ENCODE data around the gene EPB41L4B.
"Not testable (repeated sequence)": the region's sequence is repeated elsewhere in the genome, so short reads cannot be mapped to it uniquely, and the experiment has no call there.

Gene EPB41L4B

GRCh38 chr9:109224751-109225150, 96.1 kb downstream of the EPB41L4B start (continued):
- TF ChIP-seq CSRNP3 (CRISPR knock-in tag; IDR thresholded peaks at IDR 0.05): no peak
- no peak for TF ChIP-seq ZNF8 (CRISPR knock-in tag; IDR thresholded peaks at IDR 0.05)
- no peak for TF ChIP-seq ZNF565 (CRISPR knock-in tag; conservative IDR thresholded peaks at IDR 0.05; ENCODE audit: low read depth)
- TF ChIP-seq ZC3H10 (CRISPR knock-in tag; IDR thresholded peaks at IDR 0.05): no peak
- no peak for TF ChIP-seq ZNF70 (CRISPR knock-in tag; IDR thresholded peaks at IDR 0.05)
- no peak for TF ChIP-seq ARNTL (CRISPR knock-in tag; IDR thresholded peaks at IDR 0.05; ENCODE audit: borderline replicate concordance, low read depth)
- no peak for TF ChIP-seq ISL1 (CRISPR knock-in tag; IDR thresholded peaks at IDR 0.05)
- TF ChIP-seq CREB5 (CRISPR knock-in tag; IDR thresholded peaks at IDR 0.05; ENCODE audit: low read depth): no peak
- TF ChIP-seq ZFP3 (CRISPR knock-in tag; IDR thresholded peaks at IDR 0.05): no peak

DNA sequence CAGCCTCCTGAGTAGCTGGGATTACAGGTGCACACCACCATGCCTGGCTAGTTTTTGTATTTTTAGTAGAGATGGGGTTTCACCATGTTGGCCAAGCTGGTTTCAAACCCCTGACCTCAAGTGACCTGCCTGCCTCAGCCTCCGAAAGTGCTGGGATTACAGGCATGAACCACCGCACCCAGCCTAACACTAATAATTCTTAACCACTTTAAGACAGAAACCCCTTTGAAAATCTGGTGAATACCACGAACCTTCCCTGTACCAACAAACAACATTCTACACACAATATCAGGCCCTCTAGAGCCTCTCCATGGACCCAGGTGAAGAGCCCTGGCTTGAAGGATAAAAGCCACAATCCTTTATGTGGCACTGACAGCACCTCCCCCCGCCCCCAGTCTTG, 102.6 kb downstream of the EPB41L4B start:
- ATAC-seq: not testable (repeated sequence)

GRCh38 chr9:109214414-109214813, 106.4 kb downstream of the EPB41L4B start:
- no peak for ATAC-seq
- peak; percentile 88 for TF ChIP-seq ZFP3 (CRISPR knock-in tag; IDR thresholded peaks at IDR 0.05)
- no peak for TF ChIP-seq ISL1 (CRISPR knock-in tag; IDR thresholded peaks at IDR 0.05)
- no peak for TF ChIP-seq PPARA (CRISPR knock-in tag; IDR thresholded peaks at IDR 0.05; ENCODE audit: borderline replicate concordance)

- TF ChIP-seq, protein P1, sequence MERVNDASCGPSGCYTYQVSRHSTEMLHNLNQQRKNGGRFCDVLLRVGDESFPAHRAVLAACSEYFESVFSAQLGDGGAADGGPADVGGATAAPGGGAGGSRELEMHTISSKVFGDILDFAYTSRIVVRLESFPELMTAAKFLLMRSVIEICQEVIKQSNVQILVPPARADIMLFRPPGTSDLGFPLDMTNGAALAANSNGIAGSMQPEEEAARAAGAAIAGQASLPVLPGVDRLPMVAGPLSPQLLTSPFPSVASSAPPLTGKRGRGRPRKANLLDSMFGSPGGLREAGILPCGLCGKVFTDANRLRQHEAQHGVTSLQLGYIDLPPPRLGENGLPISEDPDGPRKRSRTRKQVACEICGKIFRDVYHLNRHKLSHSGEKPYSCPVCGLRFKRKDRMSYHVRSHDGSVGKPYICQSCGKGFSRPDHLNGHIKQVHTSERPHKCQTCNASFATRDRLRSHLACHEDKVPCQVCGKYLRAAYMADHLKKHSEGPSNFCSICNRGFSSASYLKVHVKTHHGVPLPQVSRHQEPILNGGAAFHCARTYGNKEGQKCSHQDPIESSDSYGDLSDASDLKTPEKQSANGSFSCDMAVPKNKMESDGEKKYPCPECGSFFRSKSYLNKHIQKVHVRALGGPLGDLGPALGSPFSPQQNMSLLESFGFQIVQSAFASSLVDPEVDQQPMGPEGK (CRISPR knock-in tag; IDR thresholded peaks at IDR 0.05; ENCODE audit: borderline replicate concordance): no peak
- no peak for ATAC-seq
Measured at GRCh38 chr9:109213285-109214121, 107.4 kb downstream of the EPB41L4B start.

DNA sequence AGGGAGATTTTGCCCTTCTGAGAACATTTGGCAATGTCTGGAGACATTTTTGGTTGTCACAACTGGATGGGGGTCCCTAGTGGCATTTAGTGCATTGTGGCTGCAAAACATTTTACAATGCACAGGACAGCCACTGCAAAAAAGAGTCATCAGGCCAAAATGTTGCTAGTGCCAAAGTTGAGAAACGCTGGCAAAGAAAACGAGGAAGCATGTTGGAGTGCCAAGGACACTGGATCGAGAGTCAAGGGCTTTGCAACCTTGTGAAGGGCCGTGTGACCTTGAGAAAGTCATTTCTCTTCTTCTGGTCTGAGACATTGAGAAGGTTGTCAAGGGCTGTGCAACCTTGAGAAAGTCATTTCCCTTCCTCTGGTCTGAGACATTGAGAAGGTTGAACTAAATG, 108.1 kb downstream of the EPB41L4B start:
- TF ChIP-seq, protein P2, sequence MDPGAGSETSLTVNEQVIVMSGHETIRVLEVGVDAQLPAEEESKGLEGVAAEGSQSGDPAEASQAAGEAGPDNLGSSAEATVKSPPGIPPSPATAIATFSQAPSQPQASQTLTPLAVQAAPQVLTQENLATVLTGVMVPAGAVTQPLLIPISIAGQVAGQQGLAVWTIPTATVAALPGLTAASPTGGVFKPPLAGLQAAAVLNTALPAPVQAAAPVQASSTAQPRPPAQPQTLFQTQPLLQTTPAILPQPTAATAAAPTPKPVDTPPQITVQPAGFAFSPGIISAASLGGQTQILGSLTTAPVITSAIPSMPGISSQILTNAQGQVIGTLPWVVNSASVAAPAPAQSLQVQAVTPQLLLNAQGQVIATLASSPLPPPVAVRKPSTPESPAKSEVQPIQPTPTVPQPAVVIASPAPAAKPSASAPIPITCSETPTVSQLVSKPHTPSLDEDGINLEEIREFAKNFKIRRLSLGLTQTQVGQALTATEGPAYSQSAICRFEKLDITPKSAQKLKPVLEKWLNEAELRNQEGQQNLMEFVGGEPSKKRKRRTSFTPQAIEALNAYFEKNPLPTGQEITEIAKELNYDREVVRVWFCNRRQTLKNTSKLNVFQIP (CRISPR knock-in tag; IDR thresholded peaks at IDR 0.05; ENCODE audit: borderline replicate concordance, low read depth): no peak
- TF ChIP-seq CSDC2 (CRISPR knock-in tag; IDR thresholded peaks at IDR 0.05): no peak
- ATAC-seq: no peak

- TF ChIP-seq ZFP30 (CRISPR knock-in tag; IDR thresholded peaks at IDR 0.05): no peak
- no peak for TF ChIP-seq CSRNP3 (CRISPR knock-in tag; IDR thresholded peaks at IDR 0.05)
- no peak for TF ChIP-seq ARNTL (CRISPR knock-in tag; IDR thresholded peaks at IDR 0.05; ENCODE audit: borderline replicate concordance, low read depth)
- TF ChIP-seq CREB5 (CRISPR knock-in tag; IDR thresholded peaks at IDR 0.05; ENCODE audit: low read depth): no peak
- TF ChIP-seq ZNF8 (CRISPR knock-in tag; IDR thresholded peaks at IDR 0.05): no peak
- ATAC-seq: no peak
Measured at GRCh38 chr9:109206670-109207069, 114.2 kb downstream of the EPB41L4B start.
